ENCODE results near the gene KDSR. TPM values are rescaled to one million over a fixed set of nuclear protein-coding genes. Genes with fewer than 3 reads are reported as not detected.

Gene KDSR
- 18.8 and 24.6 TPM in 2 replicates for total RNA-seq

GRCh38 chr18:63367053-63367953 is at the start of gene KDSR:
Gene KDSR (minus strand): TSS chr18:63367206. CDS start chr18:63367118, 88 bp downstream.

GRCh38 chr18:63319383-63320122 is 47.5 kb downstream of the KDSR start, which contains the start of gene BCL2:
Gene BCL2 (minus strand): TSS chr18:63319769.

Other genes with a start within 250 kb of the KDSR start
- gene BCL2, start 47.4 kb downstream of the KDSR start, total RNA-seq, result 1.8 and 1.9 TPM in 2 replicates
- gene VPS4B, start 55.3 kb upstream of the KDSR start, total RNA-seq, result 25.5 and 29.3 TPM in 2 replicates
- gene SERPINB5, start 109.8 kb upstream of the KDSR start, total RNA-seq, result not detected in 2 replicates
- not detected in 2 replicates for gene SERPINB12, start 175.2 kb upstream of the KDSR start, total RNA-seq
- gene SERPINB13, start 220.1 kb upstream of the KDSR start, total RNA-seq, result not detected in 2 replicates